WI38 (cell line): ENCODE results near the gene FRYL.

Experiments
- H3K4me3 ChIP-seq: 2 replicates; pipeline ENCODE4 v1.5.1; 2011; ENCODE audit warnings: low read depth, mild to moderate bottlenecking, control low read depth, low read length
- TF ChIP-seq, protein P1 (sequence below): IDR thresholded peaks from 2 replicates; pipeline ENCODE4 v1.5.1; 2012; ENCODE audit warnings: low read depth, mild to moderate bottlenecking, control low read depth, low read length

FRYL gene

DNA sequence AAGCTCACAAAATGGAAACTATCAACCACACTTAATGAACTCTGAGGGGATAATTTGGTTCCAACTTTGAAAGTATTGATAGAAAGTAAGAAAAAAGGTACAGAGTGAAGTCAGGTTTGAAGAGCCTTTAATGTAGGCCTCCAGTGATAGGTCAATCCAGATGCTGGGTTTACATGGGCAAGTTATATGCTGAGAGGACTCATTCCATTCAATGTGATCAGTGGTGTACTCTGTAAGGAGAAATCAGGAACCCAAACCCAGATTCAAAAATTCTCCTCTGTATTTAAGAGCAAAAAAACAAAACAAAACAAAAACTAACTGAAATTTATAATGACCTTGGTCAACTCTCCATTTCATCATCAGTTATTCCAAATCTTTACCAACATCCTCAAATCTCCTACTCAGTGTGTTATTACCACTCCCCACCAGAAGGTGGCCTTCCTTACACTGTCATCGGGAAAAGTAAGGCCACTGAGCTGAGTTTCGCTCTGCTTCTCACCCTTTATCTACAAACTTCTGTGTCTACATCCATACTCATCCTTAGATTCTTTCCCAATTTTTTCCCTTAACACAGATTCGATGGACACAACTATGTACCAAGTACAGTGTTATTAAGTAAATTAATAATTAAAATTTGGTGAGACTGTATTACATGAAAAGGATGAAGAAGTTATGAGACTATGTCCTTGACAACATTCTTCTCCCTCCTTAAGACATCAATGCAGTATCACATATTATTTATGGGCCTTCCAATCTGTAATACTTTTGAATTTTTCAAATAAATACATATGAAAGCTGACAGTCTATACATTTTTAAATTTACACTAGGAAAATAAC, 201.7 kb downstream of the FRYL start:
- H3K4me3 ChIP-seq: no peak overlapping the region
- TF ChIP-seq, protein P1, sequence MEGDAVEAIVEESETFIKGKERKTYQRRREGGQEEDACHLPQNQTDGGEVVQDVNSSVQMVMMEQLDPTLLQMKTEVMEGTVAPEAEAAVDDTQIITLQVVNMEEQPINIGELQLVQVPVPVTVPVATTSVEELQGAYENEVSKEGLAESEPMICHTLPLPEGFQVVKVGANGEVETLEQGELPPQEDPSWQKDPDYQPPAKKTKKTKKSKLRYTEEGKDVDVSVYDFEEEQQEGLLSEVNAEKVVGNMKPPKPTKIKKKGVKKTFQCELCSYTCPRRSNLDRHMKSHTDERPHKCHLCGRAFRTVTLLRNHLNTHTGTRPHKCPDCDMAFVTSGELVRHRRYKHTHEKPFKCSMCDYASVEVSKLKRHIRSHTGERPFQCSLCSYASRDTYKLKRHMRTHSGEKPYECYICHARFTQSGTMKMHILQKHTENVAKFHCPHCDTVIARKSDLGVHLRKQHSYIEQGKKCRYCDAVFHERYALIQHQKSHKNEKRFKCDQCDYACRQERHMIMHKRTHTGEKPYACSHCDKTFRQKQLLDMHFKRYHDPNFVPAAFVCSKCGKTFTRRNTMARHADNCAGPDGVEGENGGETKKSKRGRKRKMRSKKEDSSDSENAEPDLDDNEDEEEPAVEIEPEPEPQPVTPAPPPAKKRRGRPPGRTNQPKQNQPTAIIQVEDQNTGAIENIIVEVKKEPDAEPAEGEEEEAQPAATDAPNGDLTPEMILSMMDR: peak; percentile 80

DNA sequence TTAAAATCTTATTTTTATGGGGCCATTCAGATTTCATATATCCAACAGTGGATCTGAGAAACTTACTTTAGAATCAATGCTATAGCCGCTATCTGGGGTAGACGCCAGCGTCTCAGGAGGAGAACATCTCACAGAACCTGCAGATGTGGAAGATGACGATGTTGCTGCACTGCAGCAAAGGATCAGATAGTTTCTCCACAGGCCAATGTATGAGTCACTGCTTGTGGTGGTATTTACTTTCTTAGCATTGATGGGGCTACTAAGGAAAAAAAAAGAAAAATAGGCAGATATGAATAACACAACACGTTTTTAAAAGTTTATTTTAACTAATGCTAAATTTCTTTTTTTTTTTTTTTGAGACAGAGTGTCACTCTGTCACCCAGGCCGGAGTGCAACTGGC, 204.1 kb downstream of the FRYL start:
- TF ChIP-seq, protein P1: no peak
- no peak overlapping the region for H3K4me3 ChIP-seq

DNA sequence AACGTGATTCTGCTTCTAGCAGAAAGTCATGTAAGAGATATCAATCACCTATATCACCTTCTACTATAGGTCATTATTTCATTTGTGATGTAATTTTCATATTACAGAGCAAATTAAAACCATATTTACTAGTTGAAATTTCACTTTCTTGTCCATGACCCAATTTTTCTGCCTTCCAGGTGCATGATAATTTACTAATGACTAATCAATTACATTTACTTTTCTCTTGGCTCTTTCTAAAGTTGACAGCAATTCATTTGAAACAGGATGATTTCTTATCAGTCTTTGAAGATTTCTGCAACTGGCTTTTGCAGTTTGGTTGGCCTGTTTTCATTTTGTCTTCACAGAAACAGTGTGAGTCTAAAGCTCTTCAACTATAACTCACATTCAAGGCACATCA, 208.6 kb downstream of the FRYL start:
- TF ChIP-seq, protein P1: no peak
- no peak overlapping the region for H3K4me3 ChIP-seq

DNA sequence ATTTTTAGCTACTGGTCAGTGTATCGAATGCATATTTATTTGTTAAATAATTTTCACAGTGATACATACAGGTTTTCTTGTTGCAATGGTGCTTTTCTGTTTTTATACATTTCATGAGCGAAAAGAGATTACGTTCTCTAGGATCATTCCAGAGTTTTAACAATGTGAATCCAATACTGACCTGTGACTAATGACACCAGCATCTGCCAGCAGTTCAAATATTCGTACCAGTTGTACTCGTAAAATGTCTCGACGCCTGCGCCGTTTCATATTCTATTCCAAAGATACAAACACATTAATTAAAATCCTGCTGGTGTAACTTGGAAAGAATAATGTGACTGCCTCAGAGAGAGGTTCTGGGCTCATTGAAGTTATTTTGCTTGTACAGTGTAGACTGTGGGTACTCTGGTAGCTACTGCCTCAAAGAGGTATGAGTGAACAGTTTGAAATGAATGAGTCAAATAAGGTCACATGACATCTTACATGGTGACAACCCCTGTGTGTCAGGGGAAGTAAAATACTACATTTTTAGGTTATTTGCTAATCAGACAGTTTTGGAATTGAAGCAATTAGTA, 209.3 kb downstream of the FRYL start:
- no peak overlapping the region for H3K4me3 ChIP-seq
- TF ChIP-seq, protein P1: no peak

DNA sequence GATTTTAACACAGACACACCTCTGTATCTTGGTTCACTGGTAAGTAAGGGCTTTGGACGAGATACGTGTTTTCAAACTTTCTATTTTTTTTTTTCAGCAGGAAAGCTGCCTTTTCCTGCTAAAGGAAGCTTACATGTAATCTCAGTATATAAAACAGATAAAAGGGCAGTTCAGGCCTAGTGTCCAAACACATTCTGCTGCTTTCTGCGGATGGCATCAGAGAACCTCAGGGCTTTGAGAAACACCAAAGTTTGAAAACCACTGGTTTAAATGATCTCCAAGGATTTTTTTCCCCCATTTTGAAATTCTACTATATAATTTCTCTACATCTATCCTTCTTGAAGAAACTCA, 214.1 kb downstream of the FRYL start:
- TF ChIP-seq, protein P1: no peak
- no peak overlapping the region for H3K4me3 ChIP-seq

DNA sequence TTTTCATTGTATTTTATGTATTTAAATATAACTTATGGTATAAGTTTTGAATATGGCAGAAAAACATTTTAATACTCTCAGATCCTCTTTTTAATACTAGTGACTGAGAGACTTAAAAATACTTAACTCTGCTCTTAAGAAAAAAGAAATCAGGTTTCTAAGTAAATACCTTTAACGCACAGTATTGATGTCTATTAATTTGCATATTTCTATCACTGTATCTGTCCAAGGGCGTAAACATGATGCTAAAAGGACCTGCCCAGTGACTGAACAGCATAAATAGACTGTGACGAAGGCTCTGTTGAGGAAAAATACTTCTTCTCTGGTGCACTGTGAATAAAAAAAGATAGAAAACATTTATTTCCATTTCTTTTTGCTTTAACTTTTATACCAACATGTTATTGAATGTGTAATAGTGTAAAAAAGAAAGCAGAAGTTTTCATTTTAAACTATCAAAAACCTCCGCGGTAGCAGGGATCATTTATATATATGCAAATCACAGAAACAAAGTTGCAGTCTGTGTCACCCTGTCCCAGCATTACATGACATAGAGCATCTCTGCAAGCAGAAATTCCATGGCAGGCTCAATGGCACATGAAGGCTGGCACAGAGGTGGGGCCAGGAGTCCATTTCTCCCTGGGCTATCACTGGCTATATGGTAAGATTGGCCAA, 214.6 kb downstream of the FRYL start:
- H3K4me3 ChIP-seq: no peak overlapping the region
- TF ChIP-seq, protein P1: no peak

DNA sequence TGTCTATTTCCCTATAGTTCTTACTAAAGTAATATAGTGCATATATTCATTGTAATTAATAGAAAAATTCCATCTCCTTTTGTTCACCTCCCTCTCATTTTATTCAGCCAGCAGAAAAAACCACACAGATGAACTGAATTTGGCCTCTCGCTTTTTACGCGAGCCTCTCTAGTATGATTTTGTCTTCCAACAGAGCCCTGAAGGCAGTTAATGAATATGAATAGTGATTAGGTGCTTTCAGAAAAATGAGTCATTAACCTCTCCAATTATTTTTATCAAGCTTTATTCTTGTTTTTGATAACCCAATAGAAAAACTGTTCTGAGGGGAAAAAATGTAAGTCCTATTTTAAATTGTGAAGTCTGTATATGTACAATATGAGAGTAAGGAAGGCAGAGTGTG, 215.9 kb downstream of the FRYL start:
- no peak overlapping the region for H3K4me3 ChIP-seq
- TF ChIP-seq, protein P1: no peak
